PC-9 (cell line): ENCODE measurements around the gene ABTB2. TPM values are rescaled to one million over a fixed set of nuclear protein-coding genes. Genes with fewer than 3 reads are reported as not detected.
A peak's percentile ranks its signal among the peaks of the same experiment; 100 is the strongest.

Experiments used
- BruUV-seq: library from RNA; stranded (reverse); fragments of 400-500 nt; replicated peaks from 2 replicates; lab custom pipeline; 2021; lab: Mats Ljungman, UMichigan
- CTCF ChIA-PET: fragments of 300-600 bp; sonication (Branson Sonifier 250); formaldehyde crosslinking; loops from one replicate; lab custom pipeline; 2022; ENCODE audit warnings: antibody characterized with exemption; lab: Charles Lee
- POLR2A ChIA-PET: fragments of 300-600 bp; sonication (Branson Sonifier 250); formaldehyde crosslinking; loops from one replicate; lab custom pipeline; 2022; ENCODE audit warnings: antibody characterized with exemption; ENCODE audit not compliant: unreplicated experiment; lab: Charles Lee
- DNase-seq, 2 experiments: peaks; one replicate each; pipeline versions ENCODE4 v3.0.0 to v3.0.0-alpha.2; 2015 to 2022; ENCODE audit warnings: mixed read lengths in 1 of 2
- H2AFZ ChIP-seq: fragments of 200-600 bp; sonication (generic); 2 replicates; pipeline ENCODE4 v1.8.1; 2017; ENCODE audit warnings: antibody characterized with exemption
- H3F3A ChIP-seq: fragments of 200-600 bp; sonication (generic); 2 replicates; pipeline ENCODE4 v1.8.1; 2017; ENCODE audit warnings: antibody characterized with exemption, mild to moderate bottlenecking, low read depth; ENCODE audit not compliant: insufficient read depth
- H3K27ac ChIP-seq: fragments of 200-600 bp; sonication (generic); 2 replicates; pipeline ENCODE4 v1.6.1; 2016; ENCODE audit warnings: mixed run types
- H3K27me3 ChIP-seq: fragments of 200-600 bp; sonication (generic); 2 replicates; pipeline ENCODE4 v1.6.1; 2016; ENCODE audit warnings: low read depth, mixed run types; ENCODE audit not compliant: insufficient read depth
- H3K36me3 ChIP-seq: fragments of 200-600 bp; sonication (generic); 2 replicates; pipeline ENCODE4 v1.6.1; 2016; ENCODE audit warnings: low read depth, mixed run types
- H3K4me1 ChIP-seq: fragments of 200-600 bp; sonication (generic); replicated peaks from 2 replicates; pipeline ENCODE4 v1.6.1; 2016; ENCODE audit warnings: mixed run types; ENCODE audit not compliant: insufficient read depth
- H3K4me2 ChIP-seq: fragments of 200-600 bp; sonication (generic); 2 replicates; pipeline ENCODE4 v1.6.1; 2017; ENCODE audit warnings: mixed run types
- H3K4me3 ChIP-seq: fragments of 200-600 bp; sonication (generic); 2 replicates; pipeline ENCODE4 v1.6.1; 2016; ENCODE audit warnings: mixed run types
- H3K79me2 ChIP-seq: fragments of 200-600 bp; sonication (generic); 2 replicates; pipeline ENCODE4 v1.6.1; 2017; ENCODE audit warnings: low read depth, mixed run types
- H3K9me2 ChIP-seq: fragments of 200-600 bp; sonication (generic); 2 replicates; pipeline ENCODE4 v1.8.1; 2017; ENCODE audit warnings: mild to moderate bottlenecking; ENCODE audit not compliant: insufficient read depth
- H3K9me3 ChIP-seq: fragments of 200-600 bp; sonication (generic); 2 replicates; pipeline ENCODE4 v1.8.1; 2016; ENCODE audit warnings: low read depth; ENCODE audit not compliant: insufficient read depth
- H4K20me1 ChIP-seq: fragments of 200-600 bp; sonication (generic); 2 replicates; pipeline ENCODE4 v1.8.1; 2017; ENCODE audit not compliant: insufficient read depth
- CTCF ChIP-seq: fragments of 200-600 bp; sonication (generic); conservative IDR thresholded peaks from 2 replicates; pipeline ENCODE4 v1.6.1; 2017; ENCODE audit warnings: mixed run types, antibody characterized with exemption, mild to moderate bottlenecking, moderate library complexity
- EZH2 ChIP-seq: fragments of 200-600 bp; sonication (generic); IDR thresholded peaks from 2 replicates; pipeline ENCODE4 v1.8.0; 2017; ENCODE audit warnings: antibody characterized with exemption, low read depth
- intact Hi-C: fragments of 100-400 bp; cut with micrococcal nuclease; formaldehyde crosslinking; loops from one replicate; pipeline ENCODE4 v1.10.0; 2022; ENCODE audit not compliant: unreplicated experiment
- total RNA-seq: library from RNA; stranded (reverse); gene quantifications from 2 replicates; pipeline ENCODE4 v1.2.3, GENCODE V29; 2021

ABTB2 gene
- total RNA-seq, 1 experiment from 2014 or later, result 12.9 TPM

- intact Hi-C loops, result loop anchor here (1.0 to 2.0 kb wide), 8 partner anchors 27 to 127 kb away; partner anchors contain the start of gene ABTB2
- H3K27me3 ChIP-seq, result no peaks in the 10 kb centered on the region
- H3K27ac ChIP-seq, result peak overlapping the region; percentile 61
- TF ChIP-seq CTCF, result no peak
- TF ChIP-seq EZH2, result no peak
- peak; percentile 77 to 98 for DNase-seq
- no peaks in the 10 kb centered on the region for H3K36me3 ChIP-seq
- no peaks in the 10 kb centered on the region for H3K9me3 ChIP-seq
- peaks cover 58% of the 10 kb centered on the region for H3F3A ChIP-seq
- no peaks in the 10 kb centered on the region for H3K9me2 ChIP-seq
- H3K4me1 ChIP-seq, result peaks cover 90% of the 10 kb centered on the region
- no peaks in the 10 kb centered on the region for H4K20me1 ChIP-seq
- no peak overlapping the region for H3K4me3 ChIP-seq
- CTCF ChIA-PET, result interaction anchor here (0.7 to 1.2 kb wide), 3 partner anchors 55 to 128 kb away, joined by 3 to 4 read pairs (median 3); partner anchors contain the start of gene ABTB2
- BruUV-seq, result no TSS peak
- H2AFZ ChIP-seq, result no peak overlapping the region
- peak overlapping the region; percentile 56 for H3K4me2 ChIP-seq
- H3K79me2 ChIP-seq, result peaks cover 86% of the 10 kb centered on the region
- POLR2A ChIA-PET, result interaction anchor here (0.6 to 0.7 kb wide), 5 partner anchors 53 to 246 kb away, joined by 3 to 4 read pairs (median 4); no protein-coding TSS in a partner anchor
These were observed 55.5 kb downstream of the ABTB2 start for GRCh38 chr11:34302046-34302921.

GRCh38 chr11:34300926-34301295, 56.9 kb downstream of the ABTB2 start:
- DNase-seq, result no peak
- peak overlapping the region; percentile 56; the same call in 1 of the 2 replicates for H3K4me2 ChIP-seq
- peaks cover 93% of the 10 kb centered on the region for H3K4me1 ChIP-seq
- no peaks in the 10 kb centered on the region for H3K27me3 ChIP-seq
- intact Hi-C loops, result no loop called here
- H2AFZ ChIP-seq, result no peak overlapping the region
- no peak overlapping the region for H3K4me3 ChIP-seq
- peak overlapping the region; percentile 61 for H3K27ac ChIP-seq
- POLR2A ChIA-PET, result no interaction called here
- H3K79me2 ChIP-seq, result peaks cover 86% of the 10 kb centered on the region
- CTCF ChIA-PET, result no interaction called here
- peaks cover 64% of the 10 kb centered on the region for H3F3A ChIP-seq
- H4K20me1 ChIP-seq, result no peaks in the 10 kb centered on the region
- H3K36me3 ChIP-seq, result no peaks in the 10 kb centered on the region
- no peaks in the 10 kb centered on the region for H3K9me2 ChIP-seq
- TF ChIP-seq CTCF, result no peak
- no peak for TF ChIP-seq EZH2
- no TSS peak for BruUV-seq
- H3K9me3 ChIP-seq, result no peaks in the 10 kb centered on the region

GRCh38 chr11:34300026-34300925, 57.5 kb downstream of the ABTB2 start:
- Histone ChIP-seq H3K4me3 (no peak overlapping the region), H3F3A (peaks cover 64% of the 10 kb centered on the region), H3K9me2 (no peaks in the 10 kb centered on the region), H2AFZ (no peak overlapping the region), H4K20me1 (no peaks in the 10 kb centered on the region), H3K9me3 (no peaks in the 10 kb centered on the region), H3K27me3 (no peaks in the 10 kb centered on the region), H3K4me2 (no peak overlapping the region), H3K79me2 (peaks cover 86% of the 10 kb centered on the region), H3K27ac (peak overlapping the region; percentile 61), H3K36me3 (no peaks in the 10 kb centered on the region), H3K4me1 (peaks cover 91% of the 10 kb centered on the region)
- TF ChIP-seq EZH2 (no peak), CTCF (no peak)
- BruUV-seq, result no TSS peak
- DNase-seq, result no peak
- CTCF ChIA-PET, result no interaction called here
- intact Hi-C loops, result no loop called here
- POLR2A ChIA-PET, result no interaction called here
